AG04449 (cell line): Measurements from ENCODE around the gene HOXB6.
A peak's percentile ranks its signal among the peaks of the same experiment; 100 is the strongest.

Experiments
- CTCF ChIA-PET: fragments of 350-600 bp; formaldehyde crosslinking; extraction: SDS; loops from one replicate; lab custom pipeline; 2021; ENCODE audit warnings: antibody characterized with exemption; lab: Yijun Ruan, JAX
- POLR2A ChIA-PET: fragments of 400-600, 350-600 bp; formaldehyde crosslinking; extraction: SDS; loops from one replicate; lab custom pipeline; 2020; ENCODE audit warnings: antibody characterized with exemption, inconsistent platforms; lab: Yijun Ruan, JAX
- DNase-seq: peaks from one replicate; pipeline ENCODE4 v3.0.0-alpha.2; 2010; ENCODE audit warnings: low read depth, low spot score
- H3K4me3 ChIP-seq: 2 replicates; pipeline ENCODE4 v1.5.1; 2011; ENCODE audit warnings: low read depth, mild to moderate bottlenecking, control low read depth, low read length
- CTCF ChIP-seq: IDR thresholded peaks from one replicate; pipeline ENCODE4 v1.5.1; 2011; ENCODE audit warnings: mild to moderate bottlenecking, moderate library complexity, low read length, control low read depth, inconsistent platforms; ENCODE audit not compliant: insufficient read depth; ENCODE audit errors: missing control alignments

The HOXB6 gene

GRCh38 chr17:48637323-48638260 lies 32.8 kb upstream of the HOXB6 start:
- ChIA-PET CTCF (interaction anchor here (0.7 to 2.8 kb wide), 15 partner anchors 9 to 380 kb away, joined by 3 to 16 read pairs (median 6); partner anchors contain the start of genes HOXB5 and PRAC2), POLR2A (no interaction called here)
- TF ChIP-seq CTCF, result no peak
- no peak overlapping the region for H3K4me3 ChIP-seq
- peak; percentile 63 for DNase-seq

- no peak overlapping the region for H3K4me3 ChIP-seq
- TF ChIP-seq CTCF, result peak; percentile 81
- no peak for DNase-seq
- CTCF ChIA-PET, result interaction anchor here (0.6 to 2.8 kb wide), 26 partner anchors 8 to 654 kb away, joined by 3 to 22 read pairs (median 5); partner anchors contain the start of genes HOXB5, HOXB9 and PRAC2
- POLR2A ChIA-PET, result no interaction called here
Measured at GRCh38 chr17:48636177-48637018, 31.6 kb upstream of the HOXB6 start.

GRCh38 chr17:48634493-48635208 lies 29.9 kb upstream of the HOXB6 start:
- no peak overlapping the region for H3K4me3 ChIP-seq
- POLR2A ChIA-PET, result no interaction called here
- no peak for DNase-seq
- no peak for TF ChIP-seq CTCF
- CTCF ChIA-PET, result interaction anchor here (0.9 to 2.8 kb wide), 4 partner anchors 9 to 244 kb away, joined by 3 to 22 read pairs (median 12); partner anchors contain the start of gene HOXB9

GRCh38 chr17:48633266-48633677 lies 28.5 kb upstream of the HOXB6 start:
- no peak for DNase-seq
- H3K4me3 ChIP-seq, result no peak overlapping the region
- no peak for TF ChIP-seq CTCF
- POLR2A ChIA-PET, result no interaction called here
- CTCF ChIA-PET, result interaction anchor here (0.9 to 1.8 kb wide), 2 partner anchors 9 to 11 kb away, joined by 3 to 5 read pairs; no protein-coding TSS in a partner anchor

GRCh38 chr17:48632579-48633265 lies 27.9 kb upstream of the HOXB6 start:
- CTCF ChIA-PET, result interaction anchor here (0.7 to 1.8 kb wide), 6 partner anchors 9 to 158 kb away, joined by 3 to 5 read pairs (median 3); no protein-coding TSS in a partner anchor
- no peak for TF ChIP-seq CTCF
- POLR2A ChIA-PET, result no interaction called here
- no peak for DNase-seq
- H3K4me3 ChIP-seq, result no peak overlapping the region
